GM20000 (cell line): ENCODE measurements around the gene BPIFB1.

Experiments used
- DNase-seq: peaks from one replicate; pipeline ENCODE4 v3.0.0; 2012; ENCODE audit warnings: low spot score
- TF ChIP-seq, protein P1 (sequence below): IDR thresholded peaks from 2 replicates; pipeline ENCODE4 v1.5.1; 2012; ENCODE audit warnings: mild to moderate bottlenecking, control low read depth; ENCODE audit errors: extremely low read depth, missing control alignments

BPIFB1 gene

DNA sequence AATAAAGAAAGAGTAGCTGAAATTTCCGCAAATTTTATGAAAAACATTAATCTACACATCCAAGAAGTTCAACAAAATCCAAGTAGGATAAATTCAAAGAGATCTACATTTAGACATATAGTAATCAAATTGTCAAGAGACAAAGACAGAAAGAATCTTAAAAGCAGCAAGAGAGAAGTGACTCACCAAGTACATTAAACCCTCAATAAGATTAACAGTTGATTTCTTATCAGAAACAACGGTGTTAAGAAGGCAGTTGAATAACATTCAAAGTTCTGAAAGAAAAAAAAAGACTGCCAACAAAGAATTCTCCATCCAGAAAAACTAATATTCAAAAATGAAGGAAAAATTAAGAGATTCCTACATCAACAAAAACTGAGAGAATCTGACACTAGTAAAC lies 28.0 kb upstream of the BPIFB1 start:
- no peak for DNase-seq
- TF ChIP-seq, protein P1, sequence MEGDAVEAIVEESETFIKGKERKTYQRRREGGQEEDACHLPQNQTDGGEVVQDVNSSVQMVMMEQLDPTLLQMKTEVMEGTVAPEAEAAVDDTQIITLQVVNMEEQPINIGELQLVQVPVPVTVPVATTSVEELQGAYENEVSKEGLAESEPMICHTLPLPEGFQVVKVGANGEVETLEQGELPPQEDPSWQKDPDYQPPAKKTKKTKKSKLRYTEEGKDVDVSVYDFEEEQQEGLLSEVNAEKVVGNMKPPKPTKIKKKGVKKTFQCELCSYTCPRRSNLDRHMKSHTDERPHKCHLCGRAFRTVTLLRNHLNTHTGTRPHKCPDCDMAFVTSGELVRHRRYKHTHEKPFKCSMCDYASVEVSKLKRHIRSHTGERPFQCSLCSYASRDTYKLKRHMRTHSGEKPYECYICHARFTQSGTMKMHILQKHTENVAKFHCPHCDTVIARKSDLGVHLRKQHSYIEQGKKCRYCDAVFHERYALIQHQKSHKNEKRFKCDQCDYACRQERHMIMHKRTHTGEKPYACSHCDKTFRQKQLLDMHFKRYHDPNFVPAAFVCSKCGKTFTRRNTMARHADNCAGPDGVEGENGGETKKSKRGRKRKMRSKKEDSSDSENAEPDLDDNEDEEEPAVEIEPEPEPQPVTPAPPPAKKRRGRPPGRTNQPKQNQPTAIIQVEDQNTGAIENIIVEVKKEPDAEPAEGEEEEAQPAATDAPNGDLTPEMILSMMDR = no peak

DNA sequence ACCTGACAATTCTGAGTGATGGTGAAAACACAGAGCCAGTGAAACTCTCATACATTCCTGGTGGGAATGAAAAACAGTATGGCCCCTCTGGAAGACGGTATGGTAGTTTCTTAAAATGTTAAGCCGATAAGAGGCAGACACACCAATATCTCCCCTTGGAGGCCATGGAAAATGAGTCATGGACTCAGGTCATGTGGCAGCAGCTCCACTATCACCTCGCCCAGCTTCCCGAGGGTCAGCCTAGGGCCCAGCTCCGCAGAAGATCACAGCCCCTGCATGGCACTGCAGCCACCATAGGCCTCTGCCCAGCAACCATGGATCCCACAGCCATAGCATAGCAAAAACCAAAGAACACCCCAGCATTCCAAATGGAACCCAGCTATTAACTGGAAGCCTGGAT lies 25.8 kb upstream of the BPIFB1 start:
- DNase-seq = no peak
- TF ChIP-seq, protein P1 = no peak

DNA sequence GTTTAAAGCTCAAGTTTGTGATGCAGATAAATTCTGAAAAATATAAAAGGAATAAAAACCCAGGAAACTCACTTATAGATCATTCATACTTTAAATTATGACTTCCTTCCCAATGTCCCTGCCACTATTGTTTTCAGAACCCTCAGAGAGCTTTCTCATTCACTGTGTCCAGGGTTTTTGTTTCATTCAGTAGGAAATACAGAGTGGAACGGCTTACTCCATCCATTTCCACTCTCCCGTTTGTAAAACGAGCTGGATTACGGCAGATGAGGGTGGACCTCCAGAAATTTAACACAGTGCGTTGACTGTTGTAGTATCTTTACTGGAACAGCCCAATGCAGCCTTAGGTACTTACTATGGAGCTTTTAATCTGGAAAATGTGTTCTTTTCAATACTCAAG lies 23.6 kb upstream of the BPIFB1 start:
- TF ChIP-seq, protein P1 = no peak

DNA sequence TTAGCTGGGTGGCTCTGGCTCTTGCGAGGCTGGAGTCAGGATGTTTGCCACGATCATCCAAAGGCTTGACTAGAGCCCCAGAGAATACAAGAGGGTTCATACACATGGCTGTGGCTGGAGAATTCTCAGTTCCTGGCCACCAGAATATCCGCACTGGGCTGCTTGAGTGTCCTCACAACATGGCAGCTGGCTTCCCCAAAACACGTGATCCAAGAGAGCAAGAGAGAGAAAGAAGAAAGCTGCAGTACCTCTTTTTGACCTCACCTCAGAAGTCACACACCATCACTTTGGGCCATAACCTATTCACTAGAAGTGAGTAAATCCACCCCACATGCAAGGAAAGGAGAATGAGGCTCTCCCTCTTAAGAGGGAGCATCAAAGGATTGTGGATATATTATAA lies 21.5 kb upstream of the BPIFB1 start:
- no peak for DNase-seq

More for the DNA sequence above, 23.6 kb upstream of the BPIFB1 start:
- no peak for DNase-seq

DNA sequence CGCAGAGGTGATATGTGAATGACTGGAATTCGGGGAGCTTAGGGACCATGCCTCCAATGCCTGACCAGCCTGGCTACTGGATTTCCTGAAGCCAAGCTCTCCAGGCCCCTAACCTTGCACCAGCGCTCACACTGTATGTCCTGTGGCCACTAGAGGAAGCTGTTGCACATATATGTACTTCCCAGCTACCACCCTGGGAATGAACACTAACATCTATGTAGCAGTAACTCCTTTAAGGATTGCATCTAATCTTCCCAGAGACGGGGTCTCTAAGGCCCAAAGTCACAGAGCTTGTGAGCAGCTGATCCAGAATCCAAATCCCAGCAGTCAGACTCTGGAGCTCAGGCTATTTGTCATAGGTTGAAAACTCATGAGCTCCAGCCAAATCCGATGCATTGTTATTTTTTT lies 20.4 kb upstream of the BPIFB1 start:
- DNase-seq = no peak
- TF ChIP-seq, protein P1 = peak; percentile 16

More for the DNA sequence above, 21.5 kb upstream of the BPIFB1 start:
- TF ChIP-seq, protein P1 = no peak

DNA sequence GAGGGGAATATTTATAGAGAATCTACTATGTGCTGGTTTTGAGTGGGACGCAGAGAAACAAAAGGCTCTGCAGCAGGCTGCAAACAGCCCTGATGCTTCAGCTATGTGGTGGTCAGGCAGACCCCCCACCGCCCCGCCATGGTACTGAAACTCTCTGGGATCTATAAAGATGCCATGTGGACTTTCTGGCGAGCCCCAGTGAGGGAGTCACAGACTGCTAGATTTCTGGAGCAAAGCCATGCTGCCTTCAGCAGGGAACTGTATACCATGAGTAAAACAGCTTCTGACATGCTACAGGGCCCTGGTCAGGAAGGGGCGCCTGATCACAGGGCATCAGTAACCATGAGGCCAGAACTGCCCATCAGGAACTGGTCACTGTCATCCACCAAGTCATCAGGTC lies 19.2 kb upstream of the BPIFB1 start:
- no peak for DNase-seq
- TF ChIP-seq, protein P1 = no peak

DNA sequence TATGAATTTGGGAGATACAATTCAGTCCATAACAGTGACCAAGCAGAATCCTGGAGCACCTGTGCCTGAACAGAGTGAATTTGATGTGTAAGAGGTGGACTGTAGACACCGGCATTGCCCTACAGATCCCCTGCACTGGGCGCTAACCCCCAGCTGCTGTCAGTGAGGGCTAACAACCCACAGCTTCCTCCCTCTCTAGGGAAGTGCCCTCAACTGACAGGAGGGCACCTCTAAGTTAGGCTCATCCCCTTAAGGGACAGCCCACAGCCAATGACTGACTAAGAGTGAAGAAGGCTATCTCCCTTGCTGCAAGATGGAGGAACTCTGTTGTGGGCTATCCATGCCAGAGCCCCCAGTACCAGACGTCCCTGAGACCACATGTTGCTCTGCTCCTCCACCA lies 15.3 kb upstream of the BPIFB1 start:
- TF ChIP-seq, protein P1 = no peak
- DNase-seq = no peak
